Measurements from ENCODE around the gene MARCHF5.

GRCh38 chr10:92298487-92298886 is 7.5 kb downstream of the MARCHF5 start:
- TF ChIP-seq REST (IDR thresholded peaks at IDR 0.05; ENCODE audit: low read depth, low read length) (no peak), PKNOX1 (IDR thresholded peaks at IDR 0.05) (no peak), CEBPB (IDR thresholded peaks at IDR 0.05; ENCODE audit: borderline replicate concordance in 1 of 2, low read depth in 2 of 2, low read length in 2 of 2) (no peak), BRCA1 (IDR thresholded peaks at IDR 0.05; ENCODE audit: low read depth, low read length) (no peak), CTCF (IDR thresholded peaks at IDR 0.05 in 2 of 3, conservative IDR thresholded peaks at IDR 0.05 in 1 of 3; ENCODE audit: control insufficient read depth in 2 of 3, extremely low read depth in 1 of 3, insufficient read depth in 1 of 3, low read depth in 3 of 3, low read length in 3 of 3) (no peak), MYC (IDR thresholded peaks at IDR 0.05; ENCODE audit: insufficient read depth, insufficient read length, insufficient replicate concordance, low read length, severe bottlenecking) (no peak), CBX3 (IDR thresholded peaks at IDR 0.05; ENCODE audit: borderline replicate concordance, low read depth) (no peak), EP300 (IDR thresholded peaks at IDR 0.05; ENCODE audit: borderline replicate concordance in 1 of 2, control insufficient read depth in 1 of 2, low read depth in 2 of 2, low read length in 2 of 2) (no peak), PAX5 (IDR thresholded peaks at IDR 0.05; ENCODE audit: borderline replicate concordance, low read depth, low read length) (no peak), YY1 (IDR thresholded peaks at IDR 0.05; ENCODE audit: low read depth, low read length) (no peak)

Data from GM12878 (cell line).